Right atrium auricular region (tissue), 2 donors: ENCODE data around the gene AAGAB. TPM values are rescaled to one million over a fixed set of nuclear protein-coding genes. Genes with fewer than 3 reads are reported as not detected.

Experiments
- DNase-seq: peaks from one replicate; pipeline ENCODE4 v3.0.0-alpha.2; 2019; ENCODE audit warnings: low spot score
- H3K27ac ChIP-seq, 2 donors: fragments of 200-600 bp; sonication (generic); 1 replicate in 1 of 2; 2 replicates in 1 of 2; pipeline ENCODE4 v1.5.1; 2016 to 2019
- H3K27me3 ChIP-seq, 2 donors: fragments of 200-600 bp; sonication (generic); one replicate each; pipeline versions ENCODE4 v1.5.1 to v1.6.0; 2017 to 2019
- H3K36me3 ChIP-seq: fragments of 200-600 bp; sonication (generic); one replicate; pipeline ENCODE4 v1.5.1; 2016
- H3K4me1 ChIP-seq, 2 donors: fragments of 200-600 bp; sonication (generic); one replicate each; pipeline versions ENCODE4 v1.5.1 to v1.6.0; 2017 to 2019
- H3K4me3 ChIP-seq, 2 donors: fragments of 200-600 bp; sonication (generic); 1 replicate in 1 of 2; 2 replicates in 1 of 2; pipeline ENCODE4 v1.5.1; 2017 to 2019; ENCODE audit warnings: mild to moderate bottlenecking in 1 of 2, moderate library complexity in 1 of 2
- H3K9me3 ChIP-seq, 2 donors: fragments of 200-600 bp; sonication (generic); one replicate each; pipeline ENCODE4 v1.5.1; 2019
- CTCF ChIP-seq, 2 donors: fragments of 200-600 bp; sonication (generic); IDR thresholded peaks; one replicate each; pipeline ENCODE4 v1.5.1; 2019; ENCODE audit warnings: antibody characterized with exemption in 2 of 2
- total RNA-seq, 2 donors: library from RNA; depleted of rRNA; stranded (reverse); fragments of >200 nt; gene quantifications; one replicate each; pipeline ENCODE4 v1.1.0, GENCODE V29; 2016

AAGAB gene
- total RNA-seq, 2 donors from 2014 or later = 12.6 to 20.4 TPM

GRCh38 chr15:67187351-67187854 lies 67.1 kb downstream of the AAGAB start:
- no peaks in the 10 kb centered on the region for H3K9me3 ChIP-seq
- DNase-seq = peak; percentile 57
- TF ChIP-seq CTCF (IDR thresholded peaks at IDR 0.05) = no peak
- no peaks in the 10 kb centered on the region for H3K27me3 ChIP-seq
- H3K4me3 ChIP-seq = no peak overlapping the region
- peaks cover 0 to 60% of the 10 kb centered on the region in 2 donors for H3K4me1 ChIP-seq
- H3K27ac ChIP-seq = peak overlapping the region; percentile 87 to 91
- peaks cover 38% of the 10 kb centered on the region for H3K36me3 ChIP-seq

GRCh38 chr15:67186688-67187087 lies 67.8 kb downstream of the AAGAB start:
- Histone ChIP-seq H3K36me3 (peaks cover 37% of the 10 kb centered on the region), H3K4me3 (no peak overlapping the region), H3K9me3 (no peaks in the 10 kb centered on the region), H3K27me3 (no peaks in the 10 kb centered on the region), H3K27ac (peak overlapping the region; percentile 87 to 91), H3K4me1 (peaks cover 0 to 60% of the 10 kb centered on the region in 2 donors)
- DNase-seq = peak; percentile 57
- no peak for TF ChIP-seq CTCF (IDR thresholded peaks at IDR 0.05)

GRCh38 chr15:67186226-67186649 lies 68.2 kb downstream of the AAGAB start:
- H3K27ac ChIP-seq = peak overlapping the region; percentile 87 to 91
- no peak overlapping the region for H3K4me3 ChIP-seq
- H3K9me3 ChIP-seq = no peaks in the 10 kb centered on the region
- peaks cover 37% of the 10 kb centered on the region for H3K36me3 ChIP-seq
- peak; percentile 91 for DNase-seq
- no peaks in the 10 kb centered on the region for H3K27me3 ChIP-seq
- peaks cover 0 to 60% of the 10 kb centered on the region in 2 donors for H3K4me1 ChIP-seq
- no peak for TF ChIP-seq CTCF (IDR thresholded peaks at IDR 0.05)

- Histone ChIP-seq H3K4me3 (no peak overlapping the region), H3K27me3 (no peaks in the 10 kb centered on the region), H3K9me3 (no peaks in the 10 kb centered on the region), H3K36me3 (peaks cover 36% of the 10 kb centered on the region), H3K4me1 (peaks cover 0 to 60% of the 10 kb centered on the region in 2 donors), H3K27ac (peak overlapping the region; percentile 87 to 91)
- peak; percentile 60 for DNase-seq
- TF ChIP-seq CTCF (IDR thresholded peaks at IDR 0.05) = no peak
These were observed 68.7 kb downstream of the AAGAB start for GRCh38 chr15:67185621-67186225.

- no peaks in the 10 kb centered on the region for H3K9me3 ChIP-seq
- H3K27me3 ChIP-seq = no peaks in the 10 kb centered on the region
- peak; percentile 56 for DNase-seq
- H3K4me3 ChIP-seq = no peak overlapping the region
- H3K27ac ChIP-seq = peak overlapping the region; percentile 87 to 91
- H3K36me3 ChIP-seq = peaks cover 31% of the 10 kb centered on the region
- H3K4me1 ChIP-seq = peaks cover 0 to 57% of the 10 kb centered on the region in 2 donors
- TF ChIP-seq CTCF (IDR thresholded peaks at IDR 0.05) = no peak
These were observed 69.4 kb downstream of the AAGAB start for GRCh38 chr15:67185051-67185450.
